ENCODE measurements around the gene CTBP2. TPM values are rescaled to one million over a fixed set of nuclear protein-coding genes. Genes with fewer than 3 reads are reported as not detected.
"Not testable (repeated sequence)": the region's sequence is repeated elsewhere in the genome, so short reads cannot be mapped to it uniquely, and the experiment has no call there.

The CTBP2 gene
- total RNA-seq, 1 donor from 2014 or later, result 27.1 TPM

DNA sequence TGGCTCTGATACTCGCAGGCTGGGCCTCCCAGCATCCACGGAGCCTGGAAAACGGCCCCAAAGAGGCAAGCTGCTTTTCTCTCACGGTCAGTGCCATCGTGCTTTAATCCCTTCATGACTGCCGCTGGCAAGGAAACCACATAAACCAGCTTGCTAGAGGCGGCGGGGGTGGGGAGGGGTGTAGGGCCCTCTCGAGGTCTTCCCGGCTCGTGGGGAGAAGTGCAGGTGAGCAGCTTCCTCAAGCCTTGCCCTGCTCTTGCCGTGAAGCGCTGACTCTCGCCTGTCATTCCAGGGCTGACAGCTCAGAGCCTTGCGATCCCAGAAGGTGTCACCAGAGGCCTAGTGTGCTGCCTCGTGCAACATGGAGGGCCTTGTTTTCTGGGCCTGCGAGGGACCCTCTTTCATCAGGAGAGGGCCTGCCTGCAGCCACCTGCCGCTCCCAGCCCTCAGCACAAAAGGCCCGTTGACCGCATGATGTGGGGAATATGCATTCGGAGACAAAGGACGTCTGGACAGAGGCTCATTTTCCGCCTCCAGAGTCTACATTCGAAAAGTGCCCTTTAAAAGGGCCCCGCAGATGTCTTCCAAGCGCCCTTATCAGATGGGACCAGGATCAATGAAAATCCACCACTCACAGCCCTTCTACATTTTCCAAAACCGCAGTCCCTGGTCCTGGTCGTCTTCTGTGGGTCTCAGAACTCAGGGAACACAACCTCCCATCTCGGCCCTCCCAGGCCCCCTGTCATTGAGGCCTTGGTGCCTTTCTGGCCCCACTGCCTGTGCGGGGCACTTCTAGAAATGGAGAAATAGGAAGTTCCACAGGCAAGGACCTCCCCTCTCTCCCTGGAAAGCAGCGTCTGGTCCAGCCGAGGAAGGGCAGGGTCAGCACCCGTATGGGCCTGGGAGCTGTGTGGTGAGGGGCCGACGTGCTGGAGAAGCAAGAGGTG lies 159.7 kb downstream of the CTBP2 start:
- DNase-seq (ENCODE audit: low read depth), result no peak

DNA sequence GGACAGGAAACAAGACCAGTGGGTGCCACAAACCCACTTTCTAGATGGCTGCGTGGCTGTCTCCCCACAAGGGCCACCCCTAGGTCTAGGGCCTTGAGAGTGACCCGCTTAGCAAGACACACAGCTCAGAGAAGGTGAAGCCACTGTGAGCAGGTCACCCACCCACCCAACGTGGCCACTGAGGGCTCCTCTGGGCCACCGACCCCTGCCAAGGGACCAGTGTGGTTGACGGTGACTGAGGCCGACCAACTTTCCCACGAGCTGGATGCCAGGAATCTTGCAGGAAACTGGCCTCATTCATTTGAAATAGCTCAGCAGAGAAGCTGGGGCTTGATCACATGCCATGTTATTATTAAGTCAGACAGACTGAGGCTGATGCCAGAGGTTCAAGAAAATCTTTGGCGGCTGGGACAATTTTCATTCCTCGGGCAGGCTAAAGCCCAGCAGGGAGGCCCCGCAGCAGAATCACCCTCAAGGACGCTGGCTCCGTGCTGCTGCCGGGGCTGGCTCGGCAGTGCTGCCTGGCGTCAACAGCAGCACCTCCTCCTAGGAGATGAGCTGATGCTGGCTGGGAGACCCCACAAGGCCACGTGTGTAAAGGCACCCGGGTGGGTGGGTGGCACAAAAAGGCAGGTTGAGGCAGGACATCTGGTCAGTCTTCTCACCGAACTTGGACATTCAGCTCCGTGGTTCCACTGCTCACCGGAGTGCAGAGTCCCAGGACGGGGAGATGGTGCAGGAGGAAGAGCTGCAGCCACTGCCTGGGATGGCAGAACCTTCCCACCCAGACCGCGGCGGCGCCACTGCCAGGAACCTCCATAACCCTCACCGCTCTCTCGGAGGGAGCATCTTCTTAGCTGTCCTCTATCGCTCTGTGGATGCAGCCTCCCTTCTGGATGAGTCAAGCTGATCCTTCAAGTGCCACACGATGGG lies 160.7 kb downstream of the CTBP2 start:
- DNase-seq (ENCODE audit: low read depth), result peak; percentile 66

DNA sequence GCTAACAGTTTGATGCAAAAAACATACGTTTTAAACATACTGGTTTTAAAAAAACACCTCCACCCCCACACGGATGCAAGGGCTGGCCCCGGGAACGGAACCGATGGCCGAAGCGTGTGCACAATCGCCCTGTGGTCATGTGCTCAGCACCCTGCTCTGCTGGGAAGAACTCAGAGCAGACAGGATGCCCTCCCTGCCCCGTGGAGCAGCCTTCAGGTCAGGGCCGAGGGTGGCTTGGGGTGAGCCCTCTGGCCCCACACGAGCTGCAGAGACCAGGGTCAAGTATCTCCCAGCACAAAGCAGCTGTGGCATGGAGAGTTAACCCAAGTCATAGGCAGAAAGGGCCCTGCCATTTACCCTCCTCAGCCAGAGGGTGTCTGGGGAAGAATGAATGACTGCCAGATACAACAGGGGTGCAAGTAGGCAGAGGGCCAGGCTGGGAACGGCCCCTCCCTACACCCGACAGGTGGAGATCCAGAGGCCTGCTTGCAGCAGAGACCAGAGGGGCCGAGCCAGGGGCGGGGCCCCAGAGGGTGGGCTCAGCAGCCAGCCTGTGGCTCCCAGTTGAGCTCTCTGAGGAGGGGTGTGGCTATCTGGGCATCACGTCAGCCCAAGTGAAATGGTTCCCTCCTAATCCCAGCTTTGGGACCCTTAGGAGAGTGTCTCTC lies 161.6 kb downstream of the CTBP2 start:
- no peak for DNase-seq (ENCODE audit: low read depth)

DNA sequence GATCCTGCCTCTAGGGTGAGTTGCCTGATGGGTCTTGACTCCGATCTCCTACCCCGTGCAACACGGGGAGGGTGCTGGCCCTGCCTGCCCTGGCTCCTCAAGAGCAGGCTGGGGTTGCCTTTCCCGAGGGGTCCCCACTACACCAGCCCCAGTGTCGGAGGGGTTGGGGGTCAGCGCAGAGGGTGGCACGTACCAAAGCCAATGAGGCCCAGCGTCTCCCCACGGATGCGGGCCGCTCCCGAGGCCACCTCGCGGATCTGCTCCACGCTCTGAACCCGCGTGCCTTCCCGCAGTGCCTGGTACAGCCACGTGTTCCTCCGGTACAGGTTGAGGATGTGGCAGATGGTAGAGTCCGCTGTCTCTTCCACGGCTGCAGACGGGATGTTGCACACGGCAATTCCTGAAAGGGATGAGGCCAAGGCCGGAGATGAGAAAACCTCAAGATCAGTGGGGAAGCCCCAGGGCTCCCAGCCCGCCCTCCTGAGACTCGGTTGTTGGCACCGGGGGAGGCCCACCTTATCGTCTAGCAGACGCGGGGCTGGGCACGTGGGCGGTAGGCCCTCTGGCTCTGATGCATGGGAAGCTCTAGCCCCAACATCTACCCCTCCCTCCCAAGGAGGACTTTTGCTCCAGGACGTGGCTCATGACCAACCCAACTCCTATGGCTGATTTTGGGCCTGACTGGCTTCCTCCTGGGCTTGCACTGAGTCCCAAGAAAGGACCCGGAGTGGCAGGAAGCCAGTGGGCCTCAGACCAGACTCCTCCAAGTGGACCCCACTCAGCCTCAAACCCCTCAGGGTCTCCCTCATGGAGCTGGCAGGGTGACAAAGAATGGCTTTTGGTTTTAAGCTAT lies 162.4 kb downstream of the CTBP2 start:
- no peak for DNase-seq (ENCODE audit: low read depth)

- no peak for DNase-seq (ENCODE audit: low read depth)
Observed at GRCh38 chr10:124997306-124997705, 163.1 kb downstream of the CTBP2 start.

GRCh38 chr10:124996854-124997215 lies 163.5 kb downstream of the CTBP2 start:
- DNase-seq (ENCODE audit: low read depth), result no peak

DNA sequence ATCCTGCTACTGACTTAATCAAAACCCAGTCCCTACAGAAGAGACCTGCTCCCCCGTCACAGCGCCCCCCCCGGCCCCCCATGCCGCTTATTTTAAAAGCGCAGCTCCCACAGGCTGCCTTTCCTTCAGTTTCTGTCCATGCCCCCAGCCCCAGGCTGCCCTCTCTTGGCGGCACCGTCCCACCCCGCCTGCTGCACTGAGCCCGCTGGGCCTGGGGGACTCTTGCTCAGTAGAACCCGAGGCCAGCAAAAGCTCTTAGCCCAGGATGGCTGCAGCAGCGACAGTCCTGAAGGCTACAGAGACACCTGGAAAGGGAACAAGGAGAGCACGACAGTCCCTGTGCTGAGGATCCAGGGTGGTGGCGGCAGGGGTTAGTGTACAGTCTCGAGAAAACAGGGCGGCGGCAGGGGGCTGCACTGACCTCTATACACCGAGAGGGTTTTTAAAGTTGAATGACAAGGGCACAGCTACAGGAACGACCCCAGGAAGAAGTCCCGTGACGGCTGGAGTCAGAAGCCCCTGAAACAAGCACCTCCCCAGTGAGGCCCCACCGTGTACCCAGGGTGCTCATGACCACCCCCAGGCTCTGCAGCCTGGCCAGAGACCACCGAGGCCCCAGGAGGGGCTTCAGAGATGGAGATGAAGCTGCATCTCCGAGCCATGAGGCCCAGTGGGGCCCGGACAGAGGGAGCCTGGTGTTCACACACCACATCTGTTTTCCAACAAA lies 164.1 kb downstream of the CTBP2 start:
- no peak for DNase-seq (ENCODE audit: low read depth)

DNA sequence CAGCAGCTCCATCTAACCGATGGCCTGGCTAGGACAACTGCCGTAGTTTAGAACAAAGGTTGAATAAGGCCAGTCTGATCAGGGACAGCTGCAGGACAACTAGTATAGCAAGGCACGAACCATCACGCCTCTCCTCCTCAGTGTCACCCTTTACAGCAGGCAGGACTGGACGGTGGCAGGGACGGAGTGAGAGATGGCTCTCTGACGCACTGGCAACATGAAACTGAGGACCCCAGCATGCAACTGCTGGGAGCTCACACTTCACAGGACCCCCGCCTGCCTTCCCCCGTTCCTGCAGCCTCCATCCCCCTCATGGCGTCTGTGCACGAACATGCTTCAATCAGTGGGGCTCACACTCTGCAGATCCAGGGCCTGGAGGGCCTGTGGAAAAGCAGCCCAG lies 164.8 kb downstream of the CTBP2 start:
- no peak for DNase-seq (ENCODE audit: low read depth)

GRCh38 chr10:124994573-124995473 lies 165.5 kb downstream of the CTBP2 start:
- no peak for DNase-seq (ENCODE audit: low read depth)

DNA sequence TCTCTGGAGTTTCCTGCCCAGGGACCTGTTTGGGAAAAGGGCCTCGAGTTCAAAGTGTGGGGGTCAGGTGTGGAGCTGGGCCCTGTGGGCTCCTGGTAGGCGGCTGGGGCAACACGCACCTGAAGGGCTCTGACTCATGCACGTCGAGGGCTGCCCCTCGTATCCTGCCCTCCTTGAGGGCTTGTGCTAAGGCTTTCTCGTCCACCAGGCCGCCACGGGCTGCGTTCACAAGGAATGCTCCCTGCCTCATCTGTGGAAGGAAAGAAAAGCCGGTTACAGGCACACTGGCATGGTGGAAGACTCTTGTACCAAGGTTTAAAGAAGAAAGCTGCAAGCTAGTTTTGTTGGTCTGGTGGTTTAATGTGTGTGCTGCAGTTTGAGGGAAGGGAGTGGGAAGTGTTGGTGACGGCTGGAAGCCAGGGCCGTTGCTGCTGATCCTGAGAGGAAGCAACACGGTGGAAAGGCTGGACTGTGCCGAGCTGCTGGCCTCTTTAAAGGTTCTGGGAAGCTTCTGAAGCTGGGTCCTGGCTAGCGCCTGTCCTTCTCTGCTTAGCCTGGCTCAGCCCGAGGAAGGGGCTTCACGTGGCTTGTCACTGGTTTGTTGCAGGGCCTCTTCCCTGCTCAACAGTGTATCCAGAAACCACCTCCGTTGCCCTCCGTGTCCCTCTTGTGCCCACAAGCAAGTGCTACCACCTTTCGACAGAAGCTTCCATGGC lies 166.5 kb downstream of the CTBP2 start:
- no peak for DNase-seq (ENCODE audit: low read depth)

DNA sequence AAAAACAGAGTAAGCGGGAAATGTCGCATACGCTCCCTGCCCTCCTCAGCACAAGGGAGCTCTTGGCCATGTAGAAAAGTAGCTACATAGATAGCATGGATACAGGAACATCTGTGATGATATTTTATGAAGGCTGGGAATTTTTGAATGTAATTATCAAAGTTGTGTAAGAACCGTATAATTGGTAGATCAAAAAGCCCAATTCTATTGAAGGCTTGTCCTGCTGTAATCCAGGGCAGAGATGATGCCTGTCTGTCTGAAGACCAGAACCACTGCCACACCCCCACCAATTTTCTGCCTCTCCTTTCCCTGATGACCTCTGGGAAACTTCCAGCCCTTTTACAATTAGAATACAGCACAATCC lies 167.0 kb downstream of the CTBP2 start:
- no peak for DNase-seq (ENCODE audit: low read depth)

- DNase-seq (ENCODE audit: low read depth), result peak; percentile 67
Observed at GRCh38 chr10:124992462-124993344, 167.7 kb downstream of the CTBP2 start.

GRCh38 chr10:124991835-124992234 lies 168.5 kb downstream of the CTBP2 start:
- no peak for DNase-seq (ENCODE audit: low read depth)

DNA sequence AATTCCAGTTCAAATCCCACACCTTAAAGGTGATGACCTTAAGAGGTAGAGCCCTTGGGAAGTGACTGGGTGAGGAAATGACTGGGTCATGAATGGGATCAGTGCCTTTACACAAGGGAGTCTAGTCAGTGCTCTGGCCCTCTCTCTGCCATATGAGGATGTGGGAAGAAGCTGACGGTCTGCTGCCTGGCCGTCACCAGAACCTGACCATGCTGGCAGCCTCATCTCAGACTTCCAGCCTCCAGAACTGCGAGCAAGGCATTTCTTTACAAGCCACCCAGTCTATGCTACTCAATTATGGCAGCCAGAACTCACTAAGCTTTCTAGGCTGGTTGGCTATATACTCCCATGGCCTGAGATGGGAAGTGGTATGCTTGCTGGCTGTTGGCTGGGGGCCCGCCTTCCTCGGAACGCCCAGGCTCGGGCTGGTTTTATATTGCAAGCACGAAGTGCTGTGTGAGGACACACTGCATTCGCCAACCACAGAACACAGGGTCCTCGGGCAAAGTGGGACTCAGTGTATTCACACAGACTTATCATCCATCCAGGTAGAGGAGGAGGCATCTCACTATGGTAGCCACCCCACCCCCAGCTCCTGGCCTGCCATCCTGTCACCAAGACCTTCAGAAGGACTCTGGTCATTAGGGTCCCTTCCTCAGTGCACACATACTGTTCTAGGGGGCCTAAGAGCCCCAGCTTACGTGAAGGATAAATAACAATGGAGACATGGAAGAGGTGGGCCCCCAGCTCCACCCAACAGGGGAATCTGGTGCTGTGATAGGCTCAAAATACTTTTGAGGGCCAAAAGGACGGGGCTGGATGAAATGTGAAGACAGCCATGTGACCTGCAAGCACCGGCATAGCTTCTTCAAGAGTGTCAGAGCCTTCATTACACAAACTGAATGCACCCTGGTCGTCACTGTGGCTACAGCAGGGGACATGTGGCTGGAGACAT lies 169.4 kb downstream of the CTBP2 start:
- no peak for DNase-seq (ENCODE audit: low read depth)

DNA sequence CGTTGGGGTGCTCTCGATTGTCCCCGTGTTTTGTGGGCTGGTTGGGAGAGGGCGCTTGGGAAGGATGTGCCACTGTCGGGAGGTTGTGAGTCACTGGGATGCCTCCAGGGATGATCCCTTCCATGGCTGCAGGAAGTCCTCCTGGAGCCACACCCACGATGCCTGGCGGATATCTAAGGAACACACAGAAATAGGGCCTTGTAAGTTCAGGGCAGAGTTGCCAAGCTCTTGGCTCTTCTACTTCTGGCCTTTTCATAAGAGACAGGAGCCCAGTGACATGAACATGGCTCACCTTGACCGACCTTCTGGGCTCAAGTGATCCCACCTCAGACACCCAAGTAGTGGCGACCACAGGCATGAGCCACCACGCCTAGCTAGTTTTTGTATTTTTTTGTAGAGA lies 170.8 kb downstream of the CTBP2 start:
- DNase-seq (ENCODE audit: low read depth), result no peak

- DNase-seq (ENCODE audit: low read depth), result not testable (repeated sequence)
Observed at GRCh38 chr10:124988753-124989152, 171.6 kb downstream of the CTBP2 start.
